Activated CD8-positive, alpha-beta memory T cell treated with anti-CD3 and anti-CD28 coated beads for 48 hours (primary cell): ENCODE results near the gene RAB29.
"Not testable (repeated sequence)": the region's sequence is repeated elsewhere in the genome, so short reads cannot be mapped to it uniquely, and the experiment has no call there.

Source experiments
- DNase-seq, 3 experiments: peaks; one replicate each; pipeline ENCODE4 v3.0.0-alpha.2; 2020; ENCODE audit warnings: low read depth in 2 of 3, low spot score in 2 of 3

Gene RAB29

DNA sequence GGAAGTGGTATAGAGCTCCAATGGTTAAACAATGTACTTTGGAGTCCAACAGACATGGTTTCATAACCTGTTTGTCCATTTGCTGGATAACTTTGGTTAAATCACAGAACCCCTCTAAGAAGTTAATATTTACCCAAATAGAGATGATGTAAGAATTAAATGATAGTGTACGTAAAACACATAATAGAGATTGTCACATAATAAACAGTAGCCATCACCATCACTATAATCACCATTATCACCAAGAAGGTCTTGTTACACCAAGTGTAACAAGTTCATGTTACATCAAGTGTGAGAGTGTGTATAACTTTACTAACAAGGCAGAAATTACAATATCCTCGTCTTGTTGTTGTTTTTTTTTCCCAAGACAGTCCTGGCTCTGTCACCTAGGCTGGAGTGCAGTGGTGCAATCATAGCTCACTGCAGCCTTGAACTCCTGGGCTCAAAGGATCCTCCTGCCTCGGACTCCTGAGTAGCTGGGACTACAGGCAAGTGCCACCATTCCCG, 48.6 kb downstream of the RAB29 start:
- DNase-seq, result no peak

- no peak for DNase-seq
Measured at GRCh38 chr1:205725514-205725913, 49.8 kb downstream of the RAB29 start.

- DNase-seq, result not testable (repeated sequence)
Measured at GRCh38 chr1:205720740-205721139, 54.5 kb downstream of the RAB29 start.

- no peak for DNase-seq
Measured at GRCh38 chr1:205719762-205720161, 55.5 kb downstream of the RAB29 start.

- no peak for DNase-seq
Measured at GRCh38 chr1:205719015-205719414, 56.3 kb downstream of the RAB29 start.
